Neural cell (in vitro differentiated cells): ENCODE measurements around the gene AFG3L2. TPM values are rescaled to one million over a fixed set of nuclear protein-coding genes. Genes with fewer than 3 reads are reported as not detected.

Experiments used
- H2AFZ ChIP-seq: fragments of 200-600, 300-800 bp; sonication (generic), shearing (Covaris generic); 2 replicates; pipeline ENCODE4 v1.6.0; 2014; ENCODE audit warnings: low read depth, mild to moderate bottlenecking, antibody characterized with exemption, low read length, moderate library complexity
- H3F3A ChIP-seq: fragments of 200-600 bp; shearing (Covaris generic); 2 replicates; pipeline ENCODE4 v1.6.1; 2016; ENCODE audit warnings: mild to moderate bottlenecking, moderate library complexity, mixed read lengths, antibody characterized with exemption, low read length; ENCODE audit not compliant: insufficient read depth, poor library complexity, severe bottlenecking
- H3K27ac ChIP-seq: fragments of 200-600, 300-800 bp; sonication (generic), shearing (Covaris generic); 2 replicates; pipeline ENCODE4 v1.5.1; 2014; ENCODE audit warnings: mild to moderate bottlenecking, low read length, moderate library complexity
- H3K27me3 ChIP-seq: fragments of 300-800, 200-600 bp; sonication (generic), shearing (Covaris generic); 2 replicates; pipeline ENCODE4 v1.6.0; 2014; ENCODE audit warnings: mild to moderate bottlenecking, low read depth, low read length, moderate library complexity; ENCODE audit not compliant: insufficient read depth
- H3K36me3 ChIP-seq: fragments of 300-800, 200-600 bp; sonication (generic), shearing (Covaris generic); 2 replicates; pipeline ENCODE4 v1.5.1; 2014; ENCODE audit warnings: mild to moderate bottlenecking, antibody characterized with exemption, low read length, moderate library complexity; ENCODE audit not compliant: insufficient read depth
- H3K4me2 ChIP-seq: fragments of 300-800, 200-600 bp; sonication (generic), shearing (Covaris generic); 2 replicates; pipeline ENCODE4 v1.6.0; 2014; ENCODE audit warnings: mild to moderate bottlenecking, low read length
- H3K4me3 ChIP-seq: fragments of 300-800, 200-600 bp; sonication (generic), shearing (Covaris generic); 2 replicates; pipeline ENCODE4 v1.5.1; 2014; ENCODE audit warnings: mild to moderate bottlenecking, low read length, moderate library complexity
- H3K79me2 ChIP-seq: fragments of 200-600 bp; shearing (Covaris generic); replicated peaks from 2 replicates; pipeline ENCODE4 v1.6.0; 2014; ENCODE audit warnings: mild to moderate bottlenecking, low read length, moderate library complexity; ENCODE audit not compliant: insufficient read depth
- H3K9ac ChIP-seq: fragments of 300-800, 200-600 bp; sonication (generic), shearing (Covaris generic); 2 replicates; pipeline ENCODE4 v1.6.1; 2016; ENCODE audit warnings: mild to moderate bottlenecking, low read length, mixed read lengths
- H3K9me2 ChIP-seq: fragments of 200-600 bp; shearing (Covaris generic); 2 replicates; pipeline ENCODE4 v1.6.1; 2016; ENCODE audit warnings: mild to moderate bottlenecking, low read length, mixed read lengths; ENCODE audit not compliant: insufficient read depth
- H3K9me3 ChIP-seq: fragments of 200-600, 300-800 bp; sonication (generic), shearing (Covaris generic); 2 replicates; pipeline ENCODE4 v1.6.1; 2016; ENCODE audit warnings: mild to moderate bottlenecking, mixed run types, low read length, moderate library complexity, mixed read lengths
- H4K20me1 ChIP-seq: fragments of 200-600 bp; shearing (Covaris generic); 2 replicates; pipeline ENCODE4 v1.6.1; 2016; ENCODE audit warnings: mild to moderate bottlenecking, mixed run types; ENCODE audit not compliant: insufficient read depth
- CTCF ChIP-seq: fragments of 450-650 bp; IDR thresholded peaks from 2 replicates; pipeline ENCODE4 v1.5.1; 2014; ENCODE audit warnings: antibody characterized with exemption, mild to moderate bottlenecking, moderate library complexity; ENCODE audit not compliant: poor library complexity, severe bottlenecking
- EP300 ChIP-seq: fragments of 450-650 bp; conservative IDR thresholded peaks from 2 replicates; pipeline ENCODE4 v1.6.1; 2014; ENCODE audit warnings: antibody characterized with exemption, mild to moderate bottlenecking, moderate library complexity; ENCODE audit not compliant: poor library complexity, severe bottlenecking
- EZH2 ChIP-seq: fragments of 200-600, 300-800 bp; shearing (Covaris generic), sonication (generic); IDR thresholded peaks from 2 replicates; pipeline ENCODE4 v1.6.1; 2014; ENCODE audit warnings: antibody characterized with exemption, low read length, borderline replicate concordance, mild to moderate bottlenecking; ENCODE audit not compliant: insufficient read depth, poor library complexity, severe bottlenecking
- MXI1 ChIP-seq: fragments of 450-650 bp; conservative IDR thresholded peaks from 2 replicates; pipeline ENCODE4 v1.6.1; 2014; ENCODE audit warnings: antibody characterized with exemption, mild to moderate bottlenecking; ENCODE audit not compliant: poor library complexity, severe bottlenecking
- POLR2AphosphoS5 ChIP-seq: IDR thresholded peaks from 2 replicates; pipeline ENCODE4 v1.6.1; 2012
- RAD21 ChIP-seq: fragments of 450-650 bp; conservative IDR thresholded peaks from 2 replicates; pipeline ENCODE4 v1.6.1; 2014; ENCODE audit warnings: antibody characterized with exemption, mild to moderate bottlenecking, moderate library complexity
- REST ChIP-seq: IDR thresholded peaks from 2 replicates; pipeline ENCODE4 v1.6.1; 2012; ENCODE audit warnings: borderline replicate concordance
- SMC3 ChIP-seq: fragments of 450-650 bp; conservative IDR thresholded peaks from 2 replicates; pipeline ENCODE4 v1.6.1; 2014; ENCODE audit warnings: antibody characterized with exemption, mild to moderate bottlenecking, moderate library complexity; ENCODE audit not compliant: poor library complexity
- TAF1 ChIP-seq: IDR thresholded peaks from 2 replicates; pipeline ENCODE4 v1.6.1; 2012; ENCODE audit warnings: low read depth
- polyA plus RNA-seq: library from polyadenylated mRNA; depleted of rRNA; stranded (reverse); fragments of >200 nt; gene quantifications from 2 replicates; pipeline ENCODE4 v1.2.3, GENCODE V29; 2014

AFG3L2 gene
- polyA plus RNA-seq, 1 donor from 2014 or later: 49.4 TPM

DNA sequence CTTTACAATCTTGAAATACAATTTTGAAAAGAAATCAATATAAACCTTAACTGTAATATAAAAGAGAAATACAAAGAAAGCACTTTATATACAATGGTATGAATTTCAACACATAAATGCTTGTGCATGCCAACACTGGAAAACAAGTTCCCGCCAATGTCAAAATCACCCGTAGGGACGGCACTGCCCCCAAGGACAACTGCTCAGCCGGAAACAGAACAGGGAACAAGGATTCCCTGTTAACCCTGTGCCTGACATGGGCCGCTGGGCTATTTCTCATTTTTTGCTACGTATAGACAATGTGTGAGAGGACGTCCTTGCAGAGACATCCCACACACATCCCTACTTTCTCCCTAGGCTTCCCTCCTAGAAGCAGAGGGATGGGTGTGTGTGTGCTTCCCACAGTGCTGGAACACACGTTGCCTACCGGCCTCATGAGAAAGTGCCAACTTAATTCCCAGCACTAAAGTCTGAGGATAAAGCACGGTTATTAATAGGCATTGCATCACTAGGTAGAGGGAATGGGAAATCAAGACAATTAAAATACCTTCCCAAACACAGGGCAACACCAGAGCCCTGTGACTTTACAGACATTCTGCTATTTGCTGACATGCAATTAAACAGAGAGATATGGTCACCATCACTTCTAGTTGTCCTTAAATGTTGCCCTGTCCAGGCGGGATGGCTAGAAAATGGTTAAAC is 14.4 kb downstream of the AFG3L2 start:
- Histone ChIP-seq H3K79me2 (no peaks in the 10 kb centered on the region), H3K27me3 (no peaks in the 10 kb centered on the region), H3K36me3 (peaks cover 6% of the 10 kb centered on the region)

More for the DNA sequence above, 14.4 kb downstream of the AFG3L2 start:
- TF ChIP-seq RAD21: no peak
- no peak for TF ChIP-seq EZH2
- no peak for TF ChIP-seq POLR2AphosphoS5
- no peak for TF ChIP-seq REST
- TF ChIP-seq EP300: no peak
- TF ChIP-seq SMC3: no peak
- no peak for TF ChIP-seq CTCF
- no peak for TF ChIP-seq TAF1
- TF ChIP-seq MXI1: no peak
- no peaks in the 10 kb centered on the region for H4K20me1 ChIP-seq
- no peaks in the 10 kb centered on the region for H3F3A ChIP-seq
- no peak overlapping the region for H3K4me2 ChIP-seq
- H3K9me3 ChIP-seq: no peaks in the 10 kb centered on the region
- H3K4me3 ChIP-seq: no peak overlapping the region
- H3K9me2 ChIP-seq: no peaks in the 10 kb centered on the region
- no peak overlapping the region for H3K27ac ChIP-seq
- H3K9ac ChIP-seq: no peak overlapping the region
- no peak overlapping the region for H2AFZ ChIP-seq
